Ascending aorta (tissue), 2 donors: ENCODE measurements around the gene ZC2HC1C. TPM values are rescaled to one million over a fixed set of nuclear protein-coding genes. Genes with fewer than 3 reads are reported as not detected.

ENCODE experiments used
- DNase-seq, 2 donors: peaks; one replicate each; pipeline ENCODE4 v3.0.0-alpha.2; 2019; ENCODE audit warnings: low spot score in 2 of 2
- H3K27ac ChIP-seq, 2 donors: fragments of 200-600 bp; sonication (generic); one replicate each; pipeline ENCODE4 v1.5.1; 2016 to 2017; ENCODE audit warnings: mild to moderate bottlenecking in 1 of 2
- H3K27me3 ChIP-seq: fragments of 200-600 bp; sonication (generic); one replicate; pipeline ENCODE4 v1.5.1; 2017
- H3K36me3 ChIP-seq, 2 donors: fragments of 200-600 bp; sonication (generic); one replicate each; pipeline ENCODE4 v1.5.1; 2016
- H3K4me1 ChIP-seq, 2 donors: fragments of 200-600 bp; sonication (generic); one replicate each; pipeline ENCODE4 v1.5.1; 2016 to 2017; ENCODE audit warnings: mild to moderate bottlenecking in 1 of 2
- H3K4me3 ChIP-seq, 2 donors: fragments of 200-600 bp; sonication (generic); one replicate each; pipeline ENCODE4 v1.5.1; 2016 to 2017; ENCODE audit warnings: mild to moderate bottlenecking in 1 of 2
- H3K9me3 ChIP-seq, 2 donors: fragments of 200-600 bp; sonication (generic); one replicate each; pipeline ENCODE4 v1.5.1; 2016
- intact Hi-C: fragments of 100-400 bp; cut with DNase I; formaldehyde crosslinking; loops from one replicate; pipeline ENCODE4 v1.15.1; 2023
- total RNA-seq: library from RNA; depleted of rRNA; stranded (reverse); fragments of >200 nt; gene quantifications from one replicate; pipeline ENCODE4 v1.1.0, GENCODE V29; 2016
- TF ChIP-seq, protein P1 (sequence below), 3 experiments: fragments of 200-600 bp in 2 of 3; fragments of 450-650 bp in 1 of 3; sonication (generic) in 2 of 3; IDR thresholded peaks; one replicate each; pipeline ENCODE4 v1.5.1; 2016 to 2019; ENCODE audit warnings: antibody characterized with exemption in 3 of 3, mild to moderate bottlenecking in 1 of 3, moderate library complexity in 1 of 3

Gene ZC2HC1C
- total RNA-seq, 1 donor from 2014 or later, result not detected

DNA sequence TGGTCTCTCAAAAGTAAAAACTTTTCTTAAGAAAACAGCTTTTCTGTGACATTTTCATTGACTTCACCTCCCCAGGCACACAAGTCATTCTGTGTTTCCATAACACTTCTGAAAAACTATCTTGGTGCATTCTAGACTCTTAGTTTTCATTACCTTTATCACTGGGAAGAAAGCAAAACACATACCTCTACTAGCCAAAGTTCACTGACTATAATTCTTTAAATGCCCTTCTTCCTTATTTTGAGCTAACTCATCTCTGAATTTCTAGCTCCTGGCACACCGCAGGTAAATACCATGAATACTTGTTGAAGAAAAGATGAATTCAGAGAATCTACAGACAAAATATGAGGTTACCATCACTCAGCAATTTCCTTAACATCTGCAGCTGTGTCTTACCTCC, 39.3 kb upstream of the ZC2HC1C start:
- H3K4me1 ChIP-seq, result no peaks in the 10 kb centered on the region
- no peaks in the 10 kb centered on the region for H3K27me3 ChIP-seq
- intact Hi-C loops, result no loop called here
- no peak overlapping the region for H3K4me3 ChIP-seq
- no peak overlapping the region for H3K27ac ChIP-seq
- H3K9me3 ChIP-seq, result no peaks in the 10 kb centered on the region
- no peak for DNase-seq
- TF ChIP-seq, protein P1, sequence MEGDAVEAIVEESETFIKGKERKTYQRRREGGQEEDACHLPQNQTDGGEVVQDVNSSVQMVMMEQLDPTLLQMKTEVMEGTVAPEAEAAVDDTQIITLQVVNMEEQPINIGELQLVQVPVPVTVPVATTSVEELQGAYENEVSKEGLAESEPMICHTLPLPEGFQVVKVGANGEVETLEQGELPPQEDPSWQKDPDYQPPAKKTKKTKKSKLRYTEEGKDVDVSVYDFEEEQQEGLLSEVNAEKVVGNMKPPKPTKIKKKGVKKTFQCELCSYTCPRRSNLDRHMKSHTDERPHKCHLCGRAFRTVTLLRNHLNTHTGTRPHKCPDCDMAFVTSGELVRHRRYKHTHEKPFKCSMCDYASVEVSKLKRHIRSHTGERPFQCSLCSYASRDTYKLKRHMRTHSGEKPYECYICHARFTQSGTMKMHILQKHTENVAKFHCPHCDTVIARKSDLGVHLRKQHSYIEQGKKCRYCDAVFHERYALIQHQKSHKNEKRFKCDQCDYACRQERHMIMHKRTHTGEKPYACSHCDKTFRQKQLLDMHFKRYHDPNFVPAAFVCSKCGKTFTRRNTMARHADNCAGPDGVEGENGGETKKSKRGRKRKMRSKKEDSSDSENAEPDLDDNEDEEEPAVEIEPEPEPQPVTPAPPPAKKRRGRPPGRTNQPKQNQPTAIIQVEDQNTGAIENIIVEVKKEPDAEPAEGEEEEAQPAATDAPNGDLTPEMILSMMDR (IDR thresholded peaks at IDR 0.05), result no peak
- peaks cover 33 to 51% of the 10 kb centered on the region in 2 donors for H3K36me3 ChIP-seq

GRCh38 chr14:75032939-75033338, 36.5 kb upstream of the ZC2HC1C start:
- no peaks in the 10 kb centered on the region for H3K27me3 ChIP-seq
- DNase-seq, result no peak
- H3K4me3 ChIP-seq, result no peak overlapping the region
- TF ChIP-seq, protein P1 (IDR thresholded peaks at IDR 0.05), result no peak
- peaks cover 37 to 67% of the 10 kb centered on the region in 2 donors for H3K36me3 ChIP-seq
- intact Hi-C loops, result no loop called here
- no peaks in the 10 kb centered on the region for H3K4me1 ChIP-seq
- no peak overlapping the region for H3K27ac ChIP-seq
- H3K9me3 ChIP-seq, result no peaks in the 10 kb centered on the region

DNA sequence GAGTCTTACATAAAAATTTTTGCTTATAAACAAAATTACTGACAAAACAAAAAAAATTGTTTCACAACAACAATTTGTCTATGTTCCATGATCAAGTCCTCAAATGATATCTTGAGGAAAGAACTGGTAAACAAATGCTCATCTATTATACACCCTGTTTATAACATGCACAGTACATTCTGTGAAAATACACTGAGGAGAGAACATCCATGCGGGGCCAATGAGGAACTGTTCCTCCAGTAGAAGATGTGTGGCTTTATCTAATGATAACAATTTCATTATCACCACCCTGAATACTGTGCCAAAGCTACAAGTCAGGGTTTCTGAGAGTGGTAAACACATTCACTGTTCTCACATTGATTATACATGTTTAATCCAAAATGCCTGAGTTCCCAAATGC, 28.9 kb upstream of the ZC2HC1C start:
- peaks cover 8 to 48% of the 10 kb centered on the region in 2 donors for H3K36me3 ChIP-seq
- intact Hi-C loops, result no loop called here
- H3K4me3 ChIP-seq, result no peak overlapping the region
- H3K4me1 ChIP-seq, result peaks cover 0 to 7% of the 10 kb centered on the region in 2 donors
- no peaks in the 10 kb centered on the region for H3K9me3 ChIP-seq
- TF ChIP-seq, protein P1 (IDR thresholded peaks at IDR 0.05), result no peak
- H3K27ac ChIP-seq, result no peak overlapping the region
- no peaks in the 10 kb centered on the region for H3K27me3 ChIP-seq
- no peak for DNase-seq

- no peak overlapping the region for H3K4me3 ChIP-seq
- no peaks in the 10 kb centered on the region for H3K27me3 ChIP-seq
- H3K4me1 ChIP-seq, result peaks cover 0 to 7% of the 10 kb centered on the region in 2 donors
- peaks cover 8 to 44% of the 10 kb centered on the region in 2 donors for H3K36me3 ChIP-seq
- intact Hi-C loops, result no loop called here
- TF ChIP-seq, protein P1 (IDR thresholded peaks at IDR 0.05), result no peak
- DNase-seq, result no peak
- H3K27ac ChIP-seq, result no peak overlapping the region
- H3K9me3 ChIP-seq, result no peaks in the 10 kb centered on the region
Measured at GRCh38 chr14:75040959-75041358, 28.5 kb upstream of the ZC2HC1C start.

- no peaks in the 10 kb centered on the region for H3K9me3 ChIP-seq
- no peak overlapping the region for H3K4me3 ChIP-seq
- peaks cover 0 to 7% of the 10 kb centered on the region in 2 donors for H3K4me1 ChIP-seq
- H3K27ac ChIP-seq, result no peak overlapping the region
- H3K27me3 ChIP-seq, result no peaks in the 10 kb centered on the region
- intact Hi-C loops, result no loop called here
- no peak for DNase-seq
- TF ChIP-seq, protein P1 (IDR thresholded peaks at IDR 0.05), result no peak
- H3K36me3 ChIP-seq, result peaks cover 8 to 37% of the 10 kb centered on the region in 2 donors
Measured at GRCh38 chr14:75041613-75042012, 27.8 kb upstream of the ZC2HC1C start.

DNA sequence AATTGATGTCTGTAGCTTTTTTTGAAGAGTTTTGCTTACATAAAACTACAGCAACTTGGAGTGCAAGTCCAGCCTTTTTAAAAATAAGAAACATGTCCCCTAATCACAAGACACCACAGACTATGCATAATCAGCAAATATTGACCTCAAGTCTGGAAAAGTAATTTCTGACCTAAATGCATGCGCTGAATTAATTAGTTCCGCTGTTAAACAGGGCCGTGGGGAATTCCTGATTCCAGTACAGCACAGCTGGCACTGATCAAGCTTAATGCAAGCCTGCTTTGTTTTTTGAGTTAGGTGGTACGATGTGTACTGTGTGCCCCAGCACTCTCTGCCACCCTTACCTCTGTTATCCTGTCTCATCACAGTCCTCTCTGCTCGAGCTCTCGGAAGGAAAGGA, 27.4 kb upstream of the ZC2HC1C start:
- Histone ChIP-seq H3K4me1 (peaks cover 0 to 7% of the 10 kb centered on the region in 2 donors), H3K36me3 (peaks cover 8 to 33% of the 10 kb centered on the region in 2 donors), H3K27ac (no peak overlapping the region), H3K27me3 (no peaks in the 10 kb centered on the region), H3K9me3 (no peaks in the 10 kb centered on the region), H3K4me3 (no peak overlapping the region)
- intact Hi-C loops, result no loop called here
- TF ChIP-seq, protein P1 (IDR thresholded peaks at IDR 0.05), result no peak
- DNase-seq, result no peak
